Astrocyte of the hippocampus (primary cell): Measurements from ENCODE around the gene CNOT4.

Experiments
- DNase-seq: peaks from one replicate; pipeline ENCODE4 v3.0.0; 2011; ENCODE audit warnings: low read depth, low spot score

CNOT4 gene

DNA sequence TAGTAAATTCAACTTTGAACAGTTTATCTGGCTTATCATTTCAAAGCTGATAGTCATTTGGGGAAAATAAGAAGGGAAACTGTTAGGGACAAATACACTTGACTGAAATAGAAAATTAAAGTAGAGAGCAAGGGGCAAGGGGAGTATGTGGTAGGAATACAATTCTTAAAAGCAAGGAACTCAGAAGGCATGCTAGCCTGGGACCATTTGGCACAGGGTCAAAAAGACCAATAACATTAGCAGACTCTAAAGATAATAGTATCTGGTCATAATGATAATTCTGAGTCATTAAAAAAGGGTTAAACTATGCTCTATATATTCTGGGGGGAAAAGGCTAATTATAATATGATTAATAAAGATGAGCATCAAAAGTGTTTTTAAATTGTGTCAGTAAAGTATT, 112.2 kb downstream of the CNOT4 start:
- DNase-seq, result no peak

DNA sequence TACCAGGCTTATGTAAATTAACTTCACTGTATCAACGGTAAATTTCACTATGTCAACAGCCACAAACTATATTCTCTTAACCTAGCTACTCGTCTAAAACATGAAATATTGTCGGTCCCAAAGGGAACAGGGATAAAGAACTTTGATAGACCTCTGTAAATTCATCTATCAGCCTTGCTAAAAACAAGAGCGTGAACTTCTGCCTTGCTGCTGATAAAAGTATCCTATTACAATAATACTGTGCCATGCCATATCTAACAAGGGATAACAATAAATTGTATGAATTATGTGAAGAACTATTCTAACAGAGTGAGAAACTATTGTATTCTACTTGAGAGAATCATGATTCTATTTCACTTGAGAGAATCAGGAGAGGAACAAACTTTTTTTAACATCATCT, 117.2 kb downstream of the CNOT4 start:
- DNase-seq, result no peak

DNA sequence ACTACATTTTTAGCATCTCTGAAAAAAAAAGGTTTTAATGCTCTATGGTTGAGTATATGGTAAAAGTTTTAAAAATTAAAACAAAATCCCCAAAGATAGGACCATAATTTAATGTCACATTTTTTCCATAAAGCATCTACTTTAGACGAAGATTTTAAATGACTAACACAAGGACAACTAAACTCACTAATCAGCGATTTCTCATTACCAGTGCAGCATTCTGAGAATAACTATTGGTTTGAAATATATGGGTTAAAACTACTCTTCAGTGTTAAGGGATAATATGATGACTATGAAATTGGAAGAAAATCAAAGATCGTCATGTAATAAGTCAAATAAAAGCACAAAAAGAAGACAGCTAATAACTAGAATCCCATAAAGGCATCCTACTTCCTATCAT, 118.4 kb downstream of the CNOT4 start:
- DNase-seq, result no peak

DNA sequence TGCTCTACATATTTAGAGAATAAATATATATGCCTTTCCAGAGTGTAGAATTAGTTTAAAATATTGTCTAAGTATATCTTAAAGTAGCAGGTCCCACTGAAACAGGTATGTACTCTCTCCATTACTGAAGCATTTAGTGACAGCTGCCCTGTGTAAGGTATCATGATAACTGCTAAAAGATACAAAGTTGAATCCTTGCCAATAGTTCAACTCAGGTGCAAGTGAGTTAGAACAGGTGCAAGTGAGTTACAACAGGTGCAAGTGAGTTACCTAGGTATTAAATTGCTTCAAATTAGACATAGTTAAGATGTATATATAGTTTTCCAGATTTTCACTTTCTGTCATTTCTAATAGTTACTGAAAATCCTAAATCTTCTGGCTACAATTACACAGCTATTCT, 119.1 kb downstream of the CNOT4 start:
- no peak for DNase-seq

DNA sequence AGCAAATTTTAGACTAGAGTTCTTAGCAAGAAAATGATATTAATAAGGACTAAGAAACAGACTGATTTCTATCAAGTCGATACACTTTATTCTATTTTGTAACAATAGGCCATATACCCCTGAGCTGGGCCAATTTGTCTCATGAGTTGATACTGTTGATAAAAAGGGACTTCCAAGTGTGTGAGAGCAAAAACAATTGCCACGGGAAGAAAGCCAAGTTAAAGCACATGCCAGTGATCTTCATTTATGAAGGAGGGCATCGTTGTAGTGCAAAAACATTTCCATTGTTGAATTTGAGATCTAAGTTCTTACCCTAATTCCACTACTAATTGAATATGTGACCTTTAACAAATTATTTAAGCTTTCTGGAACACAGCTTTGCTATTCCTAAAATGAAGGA, 119.9 kb downstream of the CNOT4 start:
- DNase-seq, result no peak

DNA sequence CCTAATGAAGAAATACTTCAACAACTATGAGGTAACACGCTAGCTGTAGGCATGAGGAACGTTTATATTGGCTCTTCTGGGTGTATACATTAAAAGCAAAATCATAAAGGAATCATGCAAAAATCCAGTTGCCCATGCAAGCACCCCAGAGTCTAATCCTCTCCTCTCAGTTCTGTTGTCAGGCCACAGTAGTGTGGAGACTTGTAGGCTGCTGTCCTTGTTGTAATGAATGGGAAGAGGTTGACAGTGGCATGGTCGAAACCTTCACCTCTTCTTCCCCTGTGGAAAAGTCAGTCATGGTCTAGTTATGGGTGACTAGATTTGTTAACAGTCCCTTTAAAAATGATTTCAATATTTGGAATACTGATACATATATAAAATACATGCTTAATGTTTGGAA, 121.3 kb downstream of the CNOT4 start:
- DNase-seq, result no peak

DNA sequence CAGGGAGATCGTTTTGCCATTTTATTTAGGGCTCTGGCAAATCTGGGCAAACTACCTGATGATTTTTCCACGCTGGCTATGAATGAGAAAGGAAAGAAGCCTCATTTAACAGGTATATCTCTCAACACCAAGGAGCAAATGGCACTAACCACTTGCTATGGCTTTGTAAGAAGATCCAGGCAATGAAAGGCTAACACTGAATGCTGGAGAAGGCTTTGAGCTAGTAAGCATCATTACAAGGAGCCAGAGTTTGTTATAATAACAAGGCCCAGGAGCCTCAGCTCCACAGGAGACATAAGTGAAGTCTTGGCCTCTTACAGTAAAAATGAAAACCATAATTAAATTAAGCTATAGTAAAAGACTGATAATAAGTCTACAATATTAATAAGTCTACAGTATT, 123.1 kb downstream of the CNOT4 start:
- DNase-seq, result no peak

DNA sequence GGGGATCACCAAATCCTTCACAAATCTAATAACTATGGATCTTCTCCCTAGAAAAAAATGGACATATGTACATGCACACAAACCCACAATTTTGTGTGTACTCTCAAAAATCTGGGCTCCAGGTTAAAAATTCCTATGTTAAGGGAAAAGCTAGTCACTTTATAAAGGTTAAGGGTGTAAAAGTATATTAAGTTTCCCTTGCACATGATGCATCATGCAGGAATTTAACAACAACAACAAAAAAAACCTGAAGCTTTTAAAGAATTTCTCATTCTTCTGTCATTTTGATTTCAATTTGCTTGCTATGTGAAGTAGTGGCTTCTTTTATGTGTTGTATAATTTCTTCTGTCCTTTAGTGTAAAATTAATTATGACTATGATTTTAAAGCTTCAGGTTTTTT, 123.7 kb downstream of the CNOT4 start:
- DNase-seq, result peak; percentile 24

DNA sequence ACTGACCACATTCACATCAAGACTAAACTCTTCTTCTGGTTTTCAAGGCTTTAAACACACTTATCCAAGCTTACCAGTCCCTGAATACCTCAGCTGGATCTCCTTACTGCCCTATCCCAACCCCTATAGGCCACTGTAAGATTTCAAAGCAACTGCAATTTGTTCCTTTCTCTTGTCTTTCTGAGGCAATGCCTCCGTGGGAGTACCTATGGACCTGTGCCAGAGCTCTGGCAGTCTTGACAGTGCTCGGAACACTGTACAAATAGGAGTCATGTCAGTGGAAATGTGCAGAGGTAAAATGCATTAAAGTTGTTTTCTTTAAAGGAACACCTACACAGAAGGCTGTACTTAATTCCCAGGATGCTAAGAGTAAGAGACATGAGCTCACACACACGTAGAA, 124.7 kb downstream of the CNOT4 start:
- DNase-seq, result peak; percentile 49

DNA sequence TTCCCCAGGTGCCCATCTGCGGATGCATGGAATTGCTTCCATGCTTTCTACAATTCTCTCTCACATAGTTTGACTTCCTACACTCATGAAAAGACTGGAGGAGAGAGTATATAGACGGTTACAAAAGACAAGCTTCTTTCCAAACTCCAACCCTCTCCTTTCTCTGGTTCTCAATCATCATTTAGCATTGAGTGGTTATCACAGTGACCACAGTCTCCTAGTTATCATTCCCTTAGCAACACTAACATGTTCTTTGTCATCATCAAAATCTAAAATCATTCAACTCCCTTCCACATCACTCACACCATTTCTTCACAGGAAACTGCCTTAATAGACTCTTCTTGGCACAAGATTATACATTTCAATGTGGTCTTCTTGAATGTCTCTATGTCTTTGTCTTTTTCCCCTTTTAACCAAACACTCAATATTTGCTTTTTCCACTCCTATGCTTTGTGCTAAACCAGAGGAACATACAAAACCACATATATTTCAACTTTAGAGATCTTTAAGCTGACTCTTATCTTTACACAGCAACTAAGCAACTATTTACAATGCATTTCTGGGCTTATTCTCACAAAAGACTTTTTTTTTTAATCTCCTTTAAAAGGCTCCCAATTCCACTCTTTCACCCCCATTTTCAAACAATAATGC, 126.3 kb downstream of the CNOT4 start:
- no peak for DNase-seq

DNA sequence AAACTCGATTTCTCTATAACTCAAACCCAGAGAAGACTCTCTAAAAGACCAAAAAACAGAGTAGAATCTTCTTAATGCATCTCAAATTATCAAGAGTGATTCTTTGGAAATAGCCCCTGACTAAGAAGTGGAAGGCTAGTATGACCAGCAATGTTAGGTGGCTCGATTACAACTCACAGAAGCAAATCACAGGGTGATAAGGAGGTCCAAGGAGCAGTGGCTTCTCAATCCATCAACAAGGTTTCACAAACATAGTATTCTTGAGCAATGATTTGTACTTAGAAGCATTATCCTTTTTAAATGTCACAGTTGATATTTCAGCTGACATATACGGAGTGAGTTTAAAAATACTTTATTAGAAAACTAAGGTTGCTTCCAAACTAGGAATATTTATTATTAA, 127.7 kb downstream of the CNOT4 start:
- DNase-seq, result no peak

DNA sequence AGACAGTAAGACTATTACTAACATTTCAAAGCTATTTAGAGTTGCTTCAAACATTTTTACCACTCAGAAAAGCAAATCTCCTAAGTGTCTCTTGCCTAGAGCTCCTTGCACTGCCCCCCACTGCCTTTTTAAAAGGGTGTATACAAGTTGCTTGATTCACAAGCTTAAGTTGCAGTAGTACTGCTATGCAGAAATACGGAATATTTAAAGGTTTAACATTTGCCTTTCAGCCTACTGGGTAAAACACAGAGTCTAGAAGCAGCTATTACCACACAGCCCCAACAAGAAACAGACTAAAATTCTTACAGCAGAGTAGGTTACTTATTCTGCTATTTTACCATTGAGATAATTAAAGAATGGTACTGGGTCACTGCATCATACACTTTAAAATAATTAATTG, 128.5 kb downstream of the CNOT4 start:
- DNase-seq, result no peak

DNA sequence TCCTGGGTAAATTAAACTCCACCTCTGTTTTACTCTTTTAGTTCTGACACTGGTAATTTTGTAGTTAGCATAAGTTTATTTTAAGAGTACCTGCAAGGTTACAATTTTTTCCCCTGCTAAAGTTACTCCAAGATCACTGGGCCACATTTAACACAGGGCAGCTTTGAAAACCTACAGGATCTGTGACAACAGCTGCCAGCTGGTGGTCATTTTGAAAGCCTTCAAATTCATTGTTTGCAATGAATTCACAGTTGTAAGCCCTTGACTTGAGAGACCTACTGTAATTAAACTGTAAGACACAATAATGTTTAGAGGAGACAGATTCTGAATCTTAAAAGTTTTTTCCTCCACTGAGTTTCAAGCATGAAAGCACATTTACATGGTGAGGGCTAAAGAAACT, 129.6 kb downstream of the CNOT4 start:
- DNase-seq, result no peak

DNA sequence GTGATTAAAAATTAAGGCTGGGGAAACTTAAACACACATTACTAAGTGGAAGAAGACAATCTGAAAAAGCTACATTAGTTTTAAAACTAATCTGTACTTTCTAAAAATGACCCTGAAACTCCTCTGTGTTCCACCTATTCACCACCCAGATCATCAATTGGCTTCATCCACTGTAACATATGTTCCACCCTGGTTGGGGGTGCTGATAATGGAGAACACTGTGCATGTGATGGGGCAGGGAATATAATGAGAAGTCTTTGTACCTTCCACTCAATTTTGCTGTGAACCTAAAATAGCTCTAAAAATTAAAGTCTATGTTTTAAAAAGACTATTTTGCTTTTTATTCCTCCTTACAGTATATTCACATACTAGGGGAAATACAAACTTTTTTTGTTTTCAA, 132.7 kb downstream of the CNOT4 start:
- no peak for DNase-seq

DNA sequence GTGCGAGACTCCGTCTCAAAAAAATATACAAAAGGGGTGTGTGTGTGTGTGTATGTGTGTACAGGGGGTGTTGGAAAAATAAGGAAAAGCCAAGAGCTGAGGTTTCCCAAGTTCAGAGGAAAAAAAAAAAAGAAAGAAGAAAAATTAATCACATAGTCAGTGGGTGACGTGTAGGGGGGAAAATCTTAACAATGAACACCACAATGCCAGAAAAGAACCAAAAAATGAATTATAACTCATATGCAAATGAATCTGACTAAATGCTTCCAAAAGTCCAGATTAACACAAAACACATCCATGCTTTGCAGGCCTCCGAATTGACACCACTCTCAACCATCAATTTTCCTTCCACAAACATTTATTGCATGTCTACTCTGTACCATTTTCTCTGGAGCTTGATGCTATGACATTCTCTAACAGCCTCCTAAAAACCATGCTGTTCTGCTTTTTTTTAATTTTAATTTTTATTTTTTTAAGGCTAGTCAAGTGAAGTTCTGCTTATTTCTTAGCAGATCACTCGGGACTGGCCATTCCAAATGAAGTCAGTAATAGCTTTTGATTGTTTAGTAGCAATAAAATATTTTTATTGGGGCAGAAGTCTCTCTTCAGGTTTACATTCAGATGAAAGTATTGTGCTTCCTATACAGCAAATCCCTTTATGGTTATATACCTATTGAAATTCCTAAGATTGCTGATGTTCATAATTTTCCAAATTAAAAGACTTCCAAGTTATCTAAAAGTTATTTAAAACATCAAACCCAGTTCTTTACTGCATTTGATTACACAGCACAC, 133.8 kb downstream of the CNOT4 start:
- DNase-seq, result no peak

DNA sequence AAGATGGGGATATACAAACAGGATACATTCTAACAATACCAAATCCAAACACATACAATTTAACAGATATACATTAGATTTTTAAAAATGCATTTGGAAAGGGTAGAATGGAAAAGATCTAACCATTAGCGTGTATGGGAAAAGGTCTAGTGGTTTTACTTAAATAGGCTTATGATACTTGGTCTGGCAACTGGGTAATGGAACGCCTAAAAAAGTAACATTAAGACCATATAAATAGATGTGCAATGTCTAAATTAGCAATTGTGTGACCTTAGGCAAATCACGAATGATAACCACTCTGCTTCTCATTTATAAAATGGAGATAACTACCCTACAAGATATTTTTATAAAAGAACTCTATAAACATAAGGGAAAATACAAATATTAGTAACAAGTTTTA, 135.2 kb downstream of the CNOT4 start:
- no peak for DNase-seq

DNA sequence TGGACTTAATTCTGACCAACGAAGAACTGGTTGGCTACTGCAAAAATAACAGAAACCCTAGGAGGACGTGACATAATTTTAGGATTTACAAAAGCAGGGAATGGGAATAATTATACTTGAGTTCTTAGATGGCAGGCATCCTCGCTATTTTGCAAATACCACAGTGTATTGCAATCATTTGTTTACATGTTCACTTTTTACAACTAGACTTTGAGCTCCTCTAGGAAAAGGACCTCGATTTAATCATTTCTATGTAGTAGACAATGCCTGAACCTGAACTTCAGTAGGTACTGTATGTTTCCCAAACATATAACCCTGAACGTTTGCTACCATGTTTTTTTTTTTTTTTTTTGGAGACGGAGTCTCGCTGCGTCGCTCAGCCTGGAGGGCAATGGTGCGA, 137.7 kb downstream of the CNOT4 start:
- no peak for DNase-seq

DNA sequence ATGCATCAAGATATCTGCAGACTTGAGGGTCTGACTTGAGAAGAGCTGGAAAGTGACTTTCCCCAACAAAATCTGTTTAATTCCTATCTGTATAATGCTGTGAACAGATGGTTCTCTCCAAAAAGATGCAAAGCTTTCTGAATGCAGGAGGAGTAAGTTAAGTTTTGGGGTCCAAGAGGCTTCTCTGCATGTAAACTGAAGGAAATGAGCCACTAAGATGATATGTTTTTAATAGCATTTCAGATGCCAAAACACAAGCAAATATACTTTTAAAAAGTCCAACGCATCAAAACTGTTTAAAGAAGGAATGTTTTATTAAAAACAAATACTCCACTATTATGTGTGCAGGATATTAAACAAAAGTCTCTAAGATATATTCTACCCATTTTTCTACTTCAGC, 139.2 kb downstream of the CNOT4 start:
- no peak for DNase-seq

DNA sequence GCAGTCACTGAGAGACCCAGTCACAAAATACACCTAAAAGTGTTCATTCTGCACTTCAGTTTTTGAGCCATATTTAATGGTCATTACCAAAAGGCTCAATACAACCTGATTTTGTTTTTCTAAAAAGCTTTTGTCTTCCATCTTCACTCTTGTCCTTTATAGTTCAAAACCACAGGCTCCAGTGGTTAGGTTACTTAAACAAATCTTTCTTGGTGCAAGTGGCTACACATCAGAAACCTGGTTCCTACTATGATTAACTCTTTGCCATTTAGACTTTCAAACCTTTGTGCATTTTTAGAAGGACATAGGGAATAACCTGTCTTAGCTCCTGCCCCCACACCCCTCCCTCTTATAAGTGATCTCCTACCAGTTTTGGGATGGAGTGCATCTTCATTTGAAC, 140.5 kb downstream of the CNOT4 start:
- DNase-seq, result no peak

DNA sequence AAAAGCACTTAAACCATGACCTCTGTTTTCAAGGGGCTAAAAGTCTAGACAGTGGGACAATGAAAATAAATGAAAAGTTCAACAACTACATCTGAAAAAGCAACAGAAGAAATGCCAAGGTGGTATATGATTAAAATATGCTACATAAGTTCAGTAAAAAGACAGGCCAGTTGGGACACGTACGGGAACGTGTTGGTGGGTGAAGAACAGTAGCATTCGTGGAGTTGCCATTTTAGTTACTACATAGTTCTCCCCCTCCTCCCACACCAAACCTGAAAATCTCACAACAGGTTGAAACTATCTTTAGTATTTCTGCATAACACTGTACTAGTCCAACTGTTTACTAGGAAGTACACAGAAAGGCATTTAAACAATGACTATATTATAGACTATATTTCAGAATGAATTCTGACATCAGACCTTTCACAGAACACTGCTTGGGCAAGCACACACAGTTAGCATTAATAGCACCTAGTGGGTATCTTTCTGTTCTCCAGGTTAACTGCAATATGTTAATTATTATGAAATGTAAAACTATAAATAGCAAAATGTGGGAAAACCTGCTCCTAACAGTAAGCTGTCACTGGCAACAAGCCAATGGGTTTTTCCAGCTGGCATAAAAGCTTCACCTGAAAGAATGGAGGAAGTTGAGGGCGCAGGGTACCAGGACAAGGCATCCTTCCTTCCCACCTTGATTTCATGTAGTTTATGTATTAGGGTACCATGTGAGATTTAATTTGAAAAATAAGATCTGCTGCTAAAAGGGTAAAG, 141.3 kb downstream of the CNOT4 start:
- no peak for DNase-seq

DNA sequence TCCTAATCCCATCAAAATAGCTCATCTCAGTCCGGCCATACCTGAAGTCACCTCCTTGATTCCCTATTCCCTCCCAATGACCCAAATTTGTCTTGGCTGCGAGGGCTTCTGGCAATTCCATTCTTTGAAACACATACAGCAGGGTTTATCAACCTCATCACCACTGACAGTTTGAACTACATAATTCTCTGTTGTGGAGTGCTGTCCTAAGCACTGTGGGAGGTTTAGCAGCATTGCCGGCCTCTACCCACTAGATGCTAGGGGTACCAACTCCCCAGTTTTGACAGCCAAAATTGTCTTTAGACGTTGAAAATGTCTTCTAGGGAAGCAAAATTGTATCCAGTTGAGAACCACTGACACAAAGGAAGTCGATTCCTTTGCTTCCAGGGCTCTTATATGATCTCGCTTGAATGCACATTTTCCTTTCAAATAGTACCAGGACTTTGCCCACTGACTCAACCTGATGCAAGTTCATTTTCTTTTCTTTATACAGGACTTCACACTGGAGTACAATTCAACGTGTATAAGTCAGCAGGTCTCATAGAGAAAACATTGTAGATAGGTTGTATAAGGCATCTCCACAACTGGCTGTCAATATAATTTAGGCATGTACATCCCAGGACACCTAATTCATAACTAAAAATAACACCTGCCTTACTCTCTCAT, 142.9 kb downstream of the CNOT4 start:
- DNase-seq, result no peak

DNA sequence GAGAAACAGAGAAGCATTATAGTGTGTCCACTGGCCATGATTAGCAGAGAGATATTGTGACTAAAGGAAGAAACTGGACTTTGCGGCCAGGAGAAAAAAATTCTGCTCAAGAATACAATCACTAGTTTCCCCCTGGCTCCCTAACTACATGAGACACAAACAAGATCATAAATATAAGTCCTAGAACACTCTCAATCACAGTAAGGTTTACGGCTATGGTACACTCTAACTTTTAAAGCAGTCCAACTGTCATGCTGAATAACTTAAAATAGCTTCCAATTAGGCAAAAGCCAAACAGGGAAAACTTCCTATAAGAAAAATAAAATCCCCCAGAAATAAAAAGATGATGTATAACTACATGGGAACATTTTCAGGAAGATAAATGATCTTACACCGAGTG, 144.2 kb downstream of the CNOT4 start:
- no peak for DNase-seq
